DND-41 (cell line): ENCODE measurements around the gene MITF.

ENCODE experiments used
- ATAC-seq: fragments of 200-7000 bp; cut with Tn5 transposase; 3 replicates; pipeline ENCODE4 v1.9.1; 2021; ENCODE audit warnings: low read depth; ENCODE audit not compliant: insufficient read depth
- DNase-seq: peaks from one replicate; pipeline ENCODE4 v3.0.0-alpha.2; 2020
- H2AFZ ChIP-seq: 2 replicates; pipeline ENCODE4 v1.6.0; 2012; ENCODE audit warnings: low read depth, low read length
- H3K27ac ChIP-seq: 2 replicates; pipeline ENCODE4 v1.5.1; 2012; ENCODE audit warnings: low read length, inconsistent platforms
- H3K27me3 ChIP-seq: fragments of 200-600 bp; sonication (generic); 2 replicates; pipeline ENCODE4 v1.6.0; 2012; ENCODE audit warnings: low read length, mild to moderate bottlenecking, inconsistent platforms; ENCODE audit not compliant: insufficient read depth, poor library complexity
- H3K36me3 ChIP-seq: 2 replicates; pipeline ENCODE4 v1.5.1; 2012; ENCODE audit warnings: low read length, inconsistent platforms; ENCODE audit not compliant: insufficient read depth
- H3K4me1 ChIP-seq: 2 replicates; pipeline ENCODE4 v1.5.1; 2012; ENCODE audit warnings: mild to moderate bottlenecking, low read length; ENCODE audit not compliant: insufficient read depth
- H3K4me2 ChIP-seq: 2 replicates; pipeline ENCODE4 v1.6.0; 2012; ENCODE audit warnings: mild to moderate bottlenecking, moderate library complexity, low read length, inconsistent platforms; ENCODE audit not compliant: insufficient read depth
- H3K4me3 ChIP-seq, 2 experiments: fragments of 200-600 bp in 1 of 2; shearing (Covaris generic) in 1 of 2; 2 replicates each; pipeline ENCODE4 v1.5.1; 2012 to 2016; ENCODE audit warnings: inconsistent platforms in 2 of 2, low read length in 2 of 2, mild to moderate bottlenecking in 2 of 2, low read depth in 1 of 2, moderate library complexity in 1 of 2
- H3K79me2 ChIP-seq: 2 replicates; pipeline ENCODE4 v1.6.0; 2012; ENCODE audit warnings: low read length, inconsistent platforms; ENCODE audit not compliant: insufficient read depth
- H3K9ac ChIP-seq: 2 replicates; pipeline ENCODE4 v1.6.0; 2012; ENCODE audit warnings: low read depth, mild to moderate bottlenecking, inconsistent platforms, low read length, moderate library complexity
- H3K9me3 ChIP-seq: 2 replicates; pipeline ENCODE4 v1.5.1; 2012; ENCODE audit warnings: low read length, moderate library complexity, mild to moderate bottlenecking, inconsistent platforms; ENCODE audit not compliant: insufficient read depth, severe bottlenecking
- H4K20me1 ChIP-seq: 2 replicates; pipeline ENCODE4 v1.6.0; 2012; ENCODE audit warnings: low read length; ENCODE audit not compliant: insufficient read depth
- CTCF ChIP-seq: IDR thresholded peaks from 2 replicates; pipeline ENCODE4 v1.5.1; 2012; ENCODE audit warnings: borderline replicate concordance, low read length, moderate library complexity, mild to moderate bottlenecking; ENCODE audit not compliant: poor library complexity, severe bottlenecking; ENCODE audit errors: extremely low read depth
- EZH2 ChIP-seq: IDR thresholded peaks from 3 replicates; pipeline ENCODE4 v1.6.1; 2012; ENCODE audit warnings: borderline replicate concordance, low read depth, mild to moderate bottlenecking, moderate library complexity, low read length, inconsistent platforms; ENCODE audit not compliant: severe bottlenecking

MITF gene

GRCh38 chr3:69888943-69889315, 149.7 kb downstream of the MITF start:
- Histone ChIP-seq H3K27ac (no peak overlapping the region), H3K4me1 (no peaks in the 10 kb centered on the region), H3K79me2 (no peaks in the 10 kb centered on the region), H3K27me3 (peaks cover 11% of the 10 kb centered on the region), H3K9me3 (no peaks in the 10 kb centered on the region), H4K20me1 (no peaks in the 10 kb centered on the region), H3K4me3 (no peak overlapping the region), H3K4me2 (no peak overlapping the region), H2AFZ (no peak overlapping the region), H3K9ac (no peak overlapping the region), H3K36me3 (no peaks in the 10 kb centered on the region)
- no peak for DNase-seq
- ATAC-seq: no peak
- no peak for TF ChIP-seq EZH2
- no peak for TF ChIP-seq CTCF

- H3K79me2 ChIP-seq: no peaks in the 10 kb centered on the region
- DNase-seq (no peak), ATAC-seq (no peak)
- TF ChIP-seq EZH2 (no peak), CTCF (no peak)
- H3K9me3 ChIP-seq: no peaks in the 10 kb centered on the region
- peaks cover 11% of the 10 kb centered on the region for H3K27me3 ChIP-seq
- H3K4me3 ChIP-seq: no peak overlapping the region
- H3K36me3 ChIP-seq: no peaks in the 10 kb centered on the region
- H3K4me2 ChIP-seq: no peak overlapping the region
- no peak overlapping the region for H2AFZ ChIP-seq
- H4K20me1 ChIP-seq: no peaks in the 10 kb centered on the region
- no peak overlapping the region for H3K27ac ChIP-seq
- no peaks in the 10 kb centered on the region for H3K4me1 ChIP-seq
- no peak overlapping the region for H3K9ac ChIP-seq
Measured at GRCh38 chr3:69890084-69890483, 150.8 kb downstream of the MITF start.

- H4K20me1 ChIP-seq: no peaks in the 10 kb centered on the region
- H3K27me3 ChIP-seq: peaks cover 11% of the 10 kb centered on the region
- ATAC-seq: no peak
- no peak overlapping the region for H3K4me2 ChIP-seq
- no peak overlapping the region for H3K9ac ChIP-seq
- H2AFZ ChIP-seq: no peak overlapping the region
- no peak for TF ChIP-seq EZH2
- TF ChIP-seq CTCF: no peak
- no peak overlapping the region for H3K27ac ChIP-seq
- H3K9me3 ChIP-seq: no peaks in the 10 kb centered on the region
- no peaks in the 10 kb centered on the region for H3K4me1 ChIP-seq
- no peak overlapping the region for H3K4me3 ChIP-seq
- H3K79me2 ChIP-seq: no peaks in the 10 kb centered on the region
- no peaks in the 10 kb centered on the region for H3K36me3 ChIP-seq
- no peak for DNase-seq
Measured at GRCh38 chr3:69890691-69891090, 151.4 kb downstream of the MITF start.

- H3K27ac ChIP-seq: no peak overlapping the region
- H3K4me1 ChIP-seq: no peaks in the 10 kb centered on the region
- H4K20me1 ChIP-seq: no peaks in the 10 kb centered on the region
- no peaks in the 10 kb centered on the region for H3K36me3 ChIP-seq
- DNase-seq: no peak
- no peak for ATAC-seq
- no peak overlapping the region for H3K4me3 ChIP-seq
- H3K9ac ChIP-seq: no peak overlapping the region
- no peaks in the 10 kb centered on the region for H3K79me2 ChIP-seq
- H3K4me2 ChIP-seq: no peak overlapping the region
- no peak for TF ChIP-seq EZH2
- TF ChIP-seq CTCF: no peak
- peaks cover 17% of the 10 kb centered on the region for H3K27me3 ChIP-seq
- H3K9me3 ChIP-seq: no peaks in the 10 kb centered on the region
- H2AFZ ChIP-seq: no peak overlapping the region
Measured at GRCh38 chr3:69892706-69893105, 153.4 kb downstream of the MITF start.
